ENCODE results near the gene LSR.
"Not testable (repeated sequence)": the region's sequence is repeated elsewhere in the genome, so short reads cannot be mapped to it uniquely, and the experiment has no call there.

The LSR gene

GRCh38 chr19:35286101-35286500, 37.3 kb downstream of the LSR start:
- not testable (repeated sequence) for DNase-seq (ENCODE audit: low read depth)

GRCh38 chr19:35287713-35288112, 38.9 kb downstream of the LSR start:
- DNase-seq (ENCODE audit: low read depth), result no peak

GRCh38 chr19:35288331-35288730, 39.5 kb downstream of the LSR start:
- DNase-seq (ENCODE audit: low read depth), result no peak

GRCh38 chr19:35288906-35289305, 40.1 kb downstream of the LSR start:
- DNase-seq (ENCODE audit: low read depth), result no peak

- no peak for DNase-seq (ENCODE audit: low read depth)
Observed at GRCh38 chr19:35290381-35291127, 41.8 kb downstream of the LSR start.

- no peak for DNase-seq (ENCODE audit: low read depth)
Observed at GRCh38 chr19:35291259-35291658, 42.5 kb downstream of the LSR start.

- DNase-seq (ENCODE audit: low read depth), result no peak
Observed at GRCh38 chr19:35291916-35292315, 43.1 kb downstream of the LSR start, which contains the start of gene MAG. TSS of gene MAG (plus strand) at chr19:35292161. CDS start at chr19:35295409, 3,248 bp downstream.

GRCh38 chr19:35292421-35293362, 43.9 kb downstream of the LSR start:
- no peak for DNase-seq (ENCODE audit: low read depth)

- DNase-seq (ENCODE audit: low read depth), result no peak
Observed at GRCh38 chr19:35293363-35293739, 44.5 kb downstream of the LSR start.

- DNase-seq (ENCODE audit: low read depth), result no peak
Observed at GRCh38 chr19:35293808-35294207, 45.0 kb downstream of the LSR start.

- no peak for DNase-seq (ENCODE audit: low read depth)
Observed at GRCh38 chr19:35294328-35294727, 45.5 kb downstream of the LSR start.

- DNase-seq (ENCODE audit: low read depth), result no peak
Observed at GRCh38 chr19:35294859-35295791, 46.3 kb downstream of the LSR start.

GRCh38 chr19:35295792-35296462, 47.1 kb downstream of the LSR start:
- DNase-seq (ENCODE audit: low read depth), result no peak

- no peak for DNase-seq (ENCODE audit: low read depth)
Observed at GRCh38 chr19:35296644-35297514, 48.1 kb downstream of the LSR start.

GRCh38 chr19:35297515-35297848, 48.7 kb downstream of the LSR start:
- no peak for DNase-seq (ENCODE audit: low read depth)

GRCh38 chr19:35297922-35298321, 49.1 kb downstream of the LSR start:
- no peak for DNase-seq (ENCODE audit: low read depth)

GRCh38 chr19:35298561-35298972, 49.8 kb downstream of the LSR start:
- no peak for DNase-seq (ENCODE audit: low read depth)

- DNase-seq (ENCODE audit: low read depth), result no peak
Observed at GRCh38 chr19:35299523-35300338, 50.9 kb downstream of the LSR start.

- no peak for DNase-seq (ENCODE audit: low read depth)
Observed at GRCh38 chr19:35300339-35300649, 51.5 kb downstream of the LSR start.

GRCh38 chr19:35301961-35302360, 53.2 kb downstream of the LSR start:
- no peak for DNase-seq (ENCODE audit: low read depth)
